ENCODE data around the gene LCP1.

- TF ChIP-seq CTCF (IDR thresholded peaks at IDR 0.05; ENCODE audit: borderline replicate concordance, extremely low read depth, low read length, poor library complexity, severe bottlenecking) (no peak), EZH2 (IDR thresholded peaks at IDR 0.05; ENCODE audit: borderline replicate concordance, low read depth, low read length, severe bottlenecking) (no peak)
Measured at GRCh38 chr13:46197299-46198048, 15.5 kb upstream of the LCP1 start.

Data from DND-41 (cell line).